Gastroesophageal sphincter (tissue), 3 donors: Measurements from ENCODE around the gene RABGEF1.

Experiments
- CTCF ChIP-seq, 4 experiments: fragments of 200-600 bp in 2 of 4; fragments of 450-650 bp in 2 of 4; sonication (generic) in 1 of 4; IDR thresholded peaks; one replicate each; pipeline ENCODE4 v1.5.1; 2017 to 2019; ENCODE audit warnings: antibody characterized with exemption in 4 of 4, mild to moderate bottlenecking in 2 of 4, moderate library complexity in 2 of 4
- POLR2A ChIP-seq, 2 donors: fragments of 450-650 bp; IDR thresholded peaks; one replicate each; pipeline ENCODE4 v1.6.1; 2017; ENCODE audit warnings: antibody characterized with exemption in 2 of 2, mild to moderate bottlenecking in 2 of 2, moderate library complexity in 1 of 2
- POLR2AphosphoS5 ChIP-seq: sonication (generic); formaldehyde crosslinking; IDR thresholded peaks from one replicate; pipeline ENCODE4 v1.6.1; 2017; ENCODE audit warnings: antibody characterized with exemption

GRCh38 chr7:66741710-66742049 is 1.1 kb downstream of the RABGEF1 start:
- no peak for TF ChIP-seq POLR2AphosphoS5
- TF ChIP-seq POLR2A (IDR thresholded peaks at IDR 0.05): no peak
- no peak for TF ChIP-seq CTCF (IDR thresholded peaks at IDR 0.05)
